A549 (cell line): Measurements from ENCODE around the gene CMIP. TPM values are rescaled to one million over a fixed set of nuclear protein-coding genes. Genes with fewer than 3 reads are reported as not detected.
A peak's percentile ranks its signal among the peaks of the same experiment; 100 is the strongest.

Experiments used
- ATAC-seq, 2 experiments: fragments of 200-7000 bp in 1 of 2; fragments of >200 bp in 1 of 2; cut with Nextera tagmentation in 1 of 2; cut with Tn5 transposase in 1 of 2; 3 replicates each; pipeline versions ENCODE4 v1.8.0 to v1.9.1; 2018 to 2020; ENCODE audit warnings: mild to moderate bottlenecking in 1 of 2, moderate library complexity in 1 of 2
- CTCF ChIA-PET: fragments of 300-600 bp; sonication (Branson Sonifier 250); formaldehyde crosslinking; extraction: SDS; loops from one replicate; lab custom pipeline; 2021; ENCODE audit warnings: antibody characterized with exemption, inconsistent platforms; lab: Yijun Ruan, JAX
- POLR2A ChIA-PET: fragments of 350-600 bp; formaldehyde crosslinking; extraction: SDS; loops from one replicate; lab custom pipeline; 2021; ENCODE audit warnings: antibody characterized with exemption, inconsistent platforms; lab: Yijun Ruan, JAX
- DNase-seq, 2 experiments: peaks; one replicate each; pipeline versions ENCODE4 v3.0.0 to v3.0.0-alpha.2; 2011 to 2016; ENCODE audit warnings: low read depth in 1 of 2, low spot score in 1 of 2
- FAIRE-seq: peaks from 2 replicates; lab custom pipeline; 2011; peaks lifted over from hg19 to GRCh38; lab: Jason Lieb, UNC
- H3K27ac ChIP-seq, 2 experiments: fragments of >200 bp; sonication (Bioruptor Twin); formaldehyde crosslinking; 3 replicates each; pipeline ENCODE4 v1.5.1; 2016 to 2017
- H3K4me1 ChIP-seq: fragments of >200 bp; sonication (Bioruptor Twin); formaldehyde crosslinking; 3 replicates; pipeline ENCODE4 v1.6.1; 2016
- H3K4me2 ChIP-seq: fragments of >200 bp; sonication (Bioruptor Twin); formaldehyde crosslinking; 3 replicates; pipeline ENCODE4 v1.6.1; 2016
- H3K4me3 ChIP-seq: fragments of >200 bp; sonication (Bioruptor Twin); formaldehyde crosslinking; 3 replicates; pipeline ENCODE4 v1.5.1; 2016
- H3K9me3 ChIP-seq: fragments of >200 bp; sonication (Bioruptor Twin); formaldehyde crosslinking; 3 replicates; pipeline ENCODE4 v1.6.1; 2016
- ATOH8 ChIP-seq: fragments of 250-450 bp; sonication (Bioruptor Pico); IDR thresholded peaks from 2 replicates; pipeline ENCODE4 v1.5.0; 2020; ENCODE audit warnings: low read depth, mild to moderate bottlenecking, moderate library complexity
- BHLHE40 ChIP-seq: IDR thresholded peaks from 2 replicates; pipeline ENCODE4 v1.6.1; 2012; ENCODE audit warnings: low read depth, low read length, inconsistent platforms
- ESRRA ChIP-seq: fragments of 150-350 bp; IDR thresholded peaks from 2 replicates; pipeline ENCODE4 v1.6.1; 2014; ENCODE audit warnings: mild to moderate bottlenecking, low read length, borderline replicate concordance
- FOSL2 ChIP-seq, 2 experiments: fragments of 450-650 bp in 1 of 2; fragments of >200 bp in 1 of 2; sonication (Bioruptor Twin) in 1 of 2; formaldehyde crosslinking; IDR thresholded peaks; 2 replicates each; pipeline versions ENCODE4 v1.5.0 to v1.6.1; 2016 to 2020; ENCODE audit warnings: mild to moderate bottlenecking in 1 of 2, moderate library complexity in 1 of 2
- GATA3 ChIP-seq: IDR thresholded peaks from 2 replicates; pipeline ENCODE4 v1.6.1; 2012; ENCODE audit warnings: borderline replicate concordance
- HMGXB4 ChIP-seq: fragments of 250-450 bp; sonication (Bioruptor Pico); IDR thresholded peaks from 2 replicates; pipeline ENCODE4 v1.5.0; 2021; ENCODE audit warnings: mild to moderate bottlenecking, moderate library complexity, borderline replicate concordance
- HOXA7 ChIP-seq: fragments of 250-450 bp; sonication (Bioruptor Pico); IDR thresholded peaks from 2 replicates; pipeline ENCODE4 v1.5.0; 2020; ENCODE audit warnings: mild to moderate bottlenecking, moderate library complexity
- HOXB5 ChIP-seq: fragments of 250-450 bp; sonication (Bioruptor Pico); IDR thresholded peaks from 2 replicates; pipeline ENCODE4 v1.5.0; 2020; ENCODE audit warnings: mild to moderate bottlenecking, moderate library complexity
- JUN ChIP-seq, 2 experiments: fragments of >200 bp; sonication (Bioruptor Twin); formaldehyde crosslinking; IDR thresholded peaks; 2 replicates in 1 of 2; 3 replicates in 1 of 2; pipeline ENCODE4 v1.6.1; 2016 to 2017
- JUNB ChIP-seq: fragments of >200 bp; sonication (Bioruptor Twin); formaldehyde crosslinking; IDR thresholded peaks from 2 replicates; pipeline ENCODE4 v1.6.1; 2016
- KDM5A ChIP-seq: fragments of 200-600 bp; sonication (generic); IDR thresholded peaks from 2 replicates; pipeline ENCODE4 v1.6.1; 2016; ENCODE audit warnings: antibody characterized with exemption, mild to moderate bottlenecking
- MAX ChIP-seq: IDR thresholded peaks from 2 replicates; pipeline ENCODE4 v1.6.1; 2012
- MAZ ChIP-seq: fragments of 150-350 bp; IDR thresholded peaks from 2 replicates; pipeline ENCODE4 v1.6.1; 2014; ENCODE audit warnings: antibody characterized with exemption, low read depth, low read length, borderline replicate concordance
- MYC ChIP-seq: IDR thresholded peaks from 2 replicates; pipeline ENCODE4 v1.6.1; 2012; ENCODE audit warnings: mild to moderate bottlenecking, inconsistent platforms, low read length, improper control_type of control experiment, borderline replicate concordance
- NFE2L2 ChIP-seq: fragments of 150-350 bp; conservative IDR thresholded peaks from 2 replicates; pipeline ENCODE4 v1.6.1; 2014; ENCODE audit warnings: low read length
- NPAS2 ChIP-seq: fragments of 250-450 bp; sonication (Bioruptor Pico); IDR thresholded peaks from 2 replicates; pipeline ENCODE4 v1.8.0; 2022; ENCODE audit warnings: mild to moderate bottlenecking, moderate library complexity, borderline replicate concordance
- NR3C1 ChIP-seq: fragments of >200 bp; sonication (Bioruptor Twin); formaldehyde crosslinking; IDR thresholded peaks from 3 replicates; pipeline ENCODE4 v1.6.1; 2017
- PBX3 ChIP-seq: IDR thresholded peaks from 2 replicates; pipeline ENCODE4 v1.6.1; 2012
- POLR2AphosphoS2 ChIP-seq: conservative IDR thresholded peaks from 2 replicates; pipeline ENCODE4 v1.6.1; 2012; ENCODE audit warnings: low read length, improper control_type of control experiment, inconsistent platforms
- RCOR1 ChIP-seq: fragments of 150-350 bp; IDR thresholded peaks from 2 replicates; pipeline ENCODE4 v1.6.1; 2014; ENCODE audit warnings: antibody characterized with exemption, low read length, low read depth
- RFX5 ChIP-seq: fragments of 450-650 bp; IDR thresholded peaks from 2 replicates; pipeline ENCODE4 v1.7.1; 2014; ENCODE audit warnings: antibody characterized with exemption, mild to moderate bottlenecking, moderate library complexity
- SMC3 ChIP-seq: fragments of >200 bp; sonication (Bioruptor Twin); formaldehyde crosslinking; IDR thresholded peaks from 3 replicates; pipeline ENCODE4 v1.6.1; 2018; ENCODE audit warnings: inconsistent platforms
- SREBF2 ChIP-seq: fragments of 450-650 bp; IDR thresholded peaks from 2 replicates; pipeline ENCODE4 v1.6.1; 2014; ENCODE audit warnings: mild to moderate bottlenecking, moderate library complexity
- USF2 ChIP-seq: fragments of 450-650 bp; IDR thresholded peaks from 2 replicates; pipeline ENCODE4 v1.6.1; 2014; ENCODE audit warnings: antibody characterized with exemption
- ZC3H11A ChIP-seq: fragments of 450-650 bp; IDR thresholded peaks from 2 replicates; pipeline ENCODE4 v1.6.1; 2014; ENCODE audit warnings: antibody characterized with exemption, mild to moderate bottlenecking
- ZSCAN20 ChIP-seq: fragments of 250-450 bp; sonication (Bioruptor Pico); IDR thresholded peaks from 2 replicates; pipeline ENCODE4 v1.8.0; 2022; ENCODE audit warnings: mild to moderate bottlenecking, moderate library complexity
- whole genome bisulfite sequencing: methylation state at CpG from one replicate; pipeline ENCODE4 v1.1.6; 2017; ENCODE audit errors: missing lambda C conversion rate; 5-methylcytosine and 5-hydroxymethylcytosine counted together
- polyA plus RNA-seq, 4 experiments: library from polyadenylated mRNA; depleted of rRNA in 3 of 4; stranded (reverse); fragments of >200 nt; fragmentation: RNase III in 1 of 4; extraction: RNeasy Plus Mini Kit Qiagen cat#74134 plus additional on column Dnase treatment in 1 of 4; gene quantifications; 2 replicates in 3 of 4; 3 replicates in 1 of 4; pipeline ENCODE4 v1.2.3, GENCODE V29; 2011 to 2017

Gene CMIP
- polyA plus RNA-seq, 2 of the 4 experiments (the other 2 are of a cell fraction), result 21.6 to 125 TPM

GRCh38 chr16:81637336-81638235, 193.0 kb downstream of the CMIP start (continued):
- TF ChIP-seq USF2 (no peak), NR3C1 (no peak), HOXB5 (CRISPR knock-in tag) (no peak), GATA3 (no peak), POLR2AphosphoS2 (no peak), PBX3 (no peak), FOSL2 (IDR thresholded peaks at IDR 0.05) (no peak), FOSL2 (CRISPR knock-in tag; IDR thresholded peaks at IDR 0.05) (no peak)

- TF ChIP-seq SREBF2 (no peak), JUN (IDR thresholded peaks at IDR 0.05) (no peak), RFX5 (no peak), HMGXB4 (CRISPR knock-in tag) (no peak), BHLHE40 (no peak), MAX (no peak), USF2 (no peak), NFE2L2 (no peak), MYC (no peak), ESRRA (no peak), SMC3 (no peak), FOSL2 (IDR thresholded peaks at IDR 0.05) (no peak), FOSL2 (CRISPR knock-in tag; IDR thresholded peaks at IDR 0.05) (no peak)
- H3K4me3 ChIP-seq, result no peak overlapping the region
- no peaks in the 10 kb centered on the region for H3K9me3 ChIP-seq
- ChIA-PET CTCF (interaction anchor here (1.0 to 1.5 kb wide), 2 partner anchors 59 to 86 kb away, joined by 4 to 5 read pairs; no protein-coding TSS in a partner anchor), POLR2A (no interaction called here)
- no peak overlapping the region for H3K4me2 ChIP-seq
- peak overlapping the region; percentile 22 to 62; a peak in 4 of 6 replicates for H3K27ac ChIP-seq
- ATAC-seq, result no peak
- WGBS, result 89% methylated on average over 13 of the region's 13 CpGs
- no peak for FAIRE-seq
- no peak for DNase-seq
- peaks cover 72% of the 10 kb centered on the region for H3K4me1 ChIP-seq
Observed at GRCh38 chr16:81638286-81638945, 193.8 kb downstream of the CMIP start.

- CTCF ChIA-PET, result interaction anchor here (1.2 kb wide), 1 partner anchor 91 kb away, joined by 3 read pairs; no protein-coding TSS in a partner anchor
- DNase-seq (no peak), ATAC-seq (no peak), FAIRE-seq (no peak)
- Histone ChIP-seq H3K9me3 (no peaks in the 10 kb centered on the region), H3K4me3 (no peak overlapping the region), H3K4me2 (no peak overlapping the region), H3K27ac (peak overlapping the region in 1 of 2 experiments; percentile 62; a peak in 2 of 6 replicates), H3K4me1 (peaks cover 71% of the 10 kb centered on the region)
- POLR2A ChIA-PET, result no interaction called here
- TF ChIP-seq JUN (IDR thresholded peaks at IDR 0.05) (no peak), NPAS2 (CRISPR knock-in tag) (no peak), NR3C1 (no peak), KDM5A (no peak), JUNB (no peak), MAZ (no peak), ATOH8 (no peak), ZSCAN20 (no peak), ZC3H11A (no peak), RCOR1 (no peak), SREBF2 (no peak), HOXA7 (CRISPR knock-in tag) (no peak), BHLHE40 (no peak)
- whole genome bisulfite sequencing, result 93% methylated on average over 8 of the region's 8 CpGs
Observed at GRCh38 chr16:81639348-81639747, 194.7 kb downstream of the CMIP start.
